ENCODE results near the gene MSL3B.

The MSL3B gene

DNA sequence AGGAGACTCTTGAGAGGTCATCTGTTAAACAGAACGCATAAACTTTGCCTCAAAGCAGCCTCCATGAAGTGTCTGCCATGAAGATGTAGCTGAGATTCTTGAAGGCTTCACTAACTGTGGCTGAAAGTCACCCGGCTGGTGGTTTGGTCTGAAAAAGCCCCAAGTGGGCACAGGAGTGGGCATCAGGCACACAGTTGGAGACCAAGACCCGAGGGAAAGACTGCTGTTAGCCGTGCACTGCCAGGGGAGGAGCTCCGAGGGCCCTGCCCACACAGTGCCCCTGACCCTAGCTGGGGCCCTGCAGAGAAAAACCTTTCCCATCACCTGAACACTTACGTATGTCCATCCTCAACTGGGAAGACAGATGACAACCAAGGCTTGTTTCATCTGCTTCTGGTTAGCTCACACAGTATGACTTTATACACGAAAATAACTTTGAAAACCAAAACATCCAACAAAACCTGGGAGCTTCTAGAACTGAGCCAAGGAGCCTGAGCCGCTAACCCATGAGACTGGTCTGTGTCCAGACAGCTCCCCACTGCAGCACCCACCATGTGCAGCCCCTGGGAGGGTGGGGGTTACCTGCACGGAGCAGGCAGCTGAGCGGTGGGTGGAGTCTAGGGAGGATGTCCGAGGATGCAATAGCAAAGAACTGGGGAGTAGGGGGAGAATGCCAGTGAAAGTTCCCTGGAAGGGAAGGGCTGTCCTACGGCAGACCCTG is 29.3 kb downstream of the MSL3B start:
- Histone ChIP-seq H3F3A (ENCODE audit: low read depth) (peaks cover 9% of the 10 kb centered on the region), H3K4me3 (no peak overlapping the region), H3K4me1 (no peaks in the 10 kb centered on the region), H3K36me3 (peaks cover 20% of the 10 kb centered on the region), H3K4me2 (peak overlapping the region; percentile 10), H3K27me3 (no peaks in the 10 kb centered on the region), H4K20me1 (ENCODE audit: low read depth) (peaks cover 83% of the 10 kb centered on the region), H3K27ac (no peak overlapping the region), H3K79me2 (ENCODE audit: low read depth) (peaks cover 90% of the 10 kb centered on the region), H3K9ac (no peak overlapping the region), H2AFZ (replicated peaks) (no peak overlapping the region), H3K9me3 (ENCODE audit: low read depth) (no peaks in the 10 kb centered on the region)
- no peak for TF ChIP-seq CTCF (IDR thresholded peaks at IDR 0.05)
- TF ChIP-seq EZH2 (IDR thresholded peaks at IDR 0.05) = no peak
- no peak for TF ChIP-seq EZH2phosphoT487 (IDR thresholded peaks at IDR 0.05)
- H3K4me3 Mint-ChIP-seq = no peak overlapping the region
- H3K27ac Mint-ChIP-seq = no peak overlapping the region
- no peak for DNase-seq (ENCODE audit: low spot score)
- no peaks in the 10 kb centered on the region for H3K27me3 Mint-ChIP-seq (ENCODE audit: insufficient read depth, low read depth)
- peaks cover 75% of the 10 kb centered on the region for H3K36me3 Mint-ChIP-seq
- no peaks in the 10 kb centered on the region for H3K9me3 Mint-ChIP-seq
- H3K4me1 Mint-ChIP-seq = peaks cover 5% of the 10 kb centered on the region

- no peak overlapping the region for H2AFZ ChIP-seq (replicated peaks)
- Mint-ChIP-seq H3K36me3 (peaks cover 68% of the 10 kb centered on the region), H3K4me1 (peaks cover 7% of the 10 kb centered on the region), H3K27ac (no peak overlapping the region), H3K27me3 (ENCODE audit: insufficient read depth, low read depth) (no peaks in the 10 kb centered on the region), H3K9me3 (no peaks in the 10 kb centered on the region), H3K4me3 (no peak overlapping the region)
- peaks cover 84% of the 10 kb centered on the region for H3K79me2 ChIP-seq (ENCODE audit: low read depth)
- TF ChIP-seq CTCF (IDR thresholded peaks at IDR 0.05) = no peak
- no peak for TF ChIP-seq EZH2 (IDR thresholded peaks at IDR 0.05)
- no peak for TF ChIP-seq EZH2phosphoT487 (IDR thresholded peaks at IDR 0.05)
- no peaks in the 10 kb centered on the region for H3K27me3 ChIP-seq
- no peak overlapping the region for H3K9ac ChIP-seq
- H3K9me3 ChIP-seq (ENCODE audit: low read depth) = no peaks in the 10 kb centered on the region
- no peak overlapping the region for H3K4me2 ChIP-seq
- peaks cover 20% of the 10 kb centered on the region for H3K36me3 ChIP-seq
- no peak overlapping the region for H3K27ac ChIP-seq
- no peak for DNase-seq (ENCODE audit: low spot score)
- no peak overlapping the region for H3K4me3 ChIP-seq
- peaks cover 1% of the 10 kb centered on the region for H3K4me1 ChIP-seq
- peaks cover 83% of the 10 kb centered on the region for H4K20me1 ChIP-seq (ENCODE audit: low read depth)
- H3F3A ChIP-seq (ENCODE audit: low read depth) = peaks cover 13% of the 10 kb centered on the region
These were observed 29.9 kb downstream of the MSL3B start for GRCh38 chr2:233838251-233838650.

GRCh38 chr2:233837694-233838229 is 30.4 kb downstream of the MSL3B start:
- Histone ChIP-seq H3F3A (ENCODE audit: low read depth) (peaks cover 18% of the 10 kb centered on the region), H3K36me3 (peaks cover 20% of the 10 kb centered on the region), H3K79me2 (ENCODE audit: low read depth) (peaks cover 79% of the 10 kb centered on the region), H2AFZ (replicated peaks) (no peak overlapping the region), H3K27ac (no peak overlapping the region), H4K20me1 (ENCODE audit: low read depth) (peaks cover 83% of the 10 kb centered on the region), H3K4me2 (no peak overlapping the region), H3K4me1 (peaks cover 6% of the 10 kb centered on the region), H3K9me3 (ENCODE audit: low read depth) (no peaks in the 10 kb centered on the region), H3K27me3 (no peaks in the 10 kb centered on the region), H3K9ac (no peak overlapping the region), H3K4me3 (no peak overlapping the region)
- Mint-ChIP-seq H3K4me3 (no peak overlapping the region), H3K27ac (no peak overlapping the region), H3K27me3 (ENCODE audit: insufficient read depth, low read depth) (no peaks in the 10 kb centered on the region), H3K9me3 (no peaks in the 10 kb centered on the region), H3K4me1 (peaks cover 12% of the 10 kb centered on the region), H3K36me3 (peaks cover 65% of the 10 kb centered on the region)
- no peak for DNase-seq (ENCODE audit: low spot score)
- TF ChIP-seq EZH2phosphoT487 (IDR thresholded peaks at IDR 0.05) = no peak
- no peak for TF ChIP-seq EZH2 (IDR thresholded peaks at IDR 0.05)
- no peak for TF ChIP-seq CTCF (IDR thresholded peaks at IDR 0.05)

Data from neural progenitor cell (in vitro differentiated cells).